Measurements from ENCODE around the gene TOX2.

The TOX2 gene

GRCh38 chr20:44065401-44066340 lies 151.0 kb downstream of the TOX2 start:
- peak; percentile 61 for DNase-seq

GRCh38 chr20:44066645-44067606 lies 152.3 kb downstream of the TOX2 start:
- peak; percentile 62 for DNase-seq

GRCh38 chr20:44067650-44068081 lies 153.0 kb downstream of the TOX2 start:
- DNase-seq: no peak

- DNase-seq: peak; percentile 66
Observed at GRCh38 chr20:44068316-44069201, 153.9 kb downstream of the TOX2 start.

GRCh38 chr20:44069203-44070011 lies 154.8 kb downstream of the TOX2 start:
- DNase-seq: peak; percentile 77

- DNase-seq: peak; percentile 68
Observed at GRCh38 chr20:44070139-44070900, 155.7 kb downstream of the TOX2 start.

GRCh38 chr20:44071057-44071456 lies 156.4 kb downstream of the TOX2 start:
- DNase-seq: no peak

GRCh38 chr20:44071526-44072111 lies 157.0 kb downstream of the TOX2 start:
- peak; percentile 55 for DNase-seq

GRCh38 chr20:44072384-44072783 lies 157.7 kb downstream of the TOX2 start:
- no peak for DNase-seq

GRCh38 chr20:44073011-44073674 lies 158.5 kb downstream of the TOX2 start:
- DNase-seq: no peak

- no peak for DNase-seq
Observed at GRCh38 chr20:44073675-44074071, 159.0 kb downstream of the TOX2 start.

- peak; percentile 53 for DNase-seq
Observed at GRCh38 chr20:44074252-44075151, 159.8 kb downstream of the TOX2 start.

- peak; percentile 54 for DNase-seq
Observed at GRCh38 chr20:44075191-44075949, 160.7 kb downstream of the TOX2 start.

- no peak for DNase-seq
Observed at GRCh38 chr20:44075950-44076232, 161.2 kb downstream of the TOX2 start.

- no peak for DNase-seq
Observed at GRCh38 chr20:44079291-44079690, 164.6 kb downstream of the TOX2 start.

GRCh38 chr20:44080064-44080463 lies 165.4 kb downstream of the TOX2 start:
- peak; percentile 51 for DNase-seq

- peak; percentile 90 for DNase-seq
Observed at GRCh38 chr20:44080646-44081267, 166.1 kb downstream of the TOX2 start.

GRCh38 chr20:44081476-44081875 lies 166.8 kb downstream of the TOX2 start:
- DNase-seq: peak; percentile 55
